ENCODE measurements around the gene RHOBTB3. TPM values are rescaled to one million over a fixed set of nuclear protein-coding genes. Genes with fewer than 3 reads are reported as not detected.

RHOBTB3 gene
- total RNA-seq, 1 experiment from 2014 or later, result 53.6 TPM

GRCh38 chr5:95838001-95838520, 106.9 kb downstream of the RHOBTB3 start:
- DNase-seq (ENCODE audit: low read depth), result no peak

DNA sequence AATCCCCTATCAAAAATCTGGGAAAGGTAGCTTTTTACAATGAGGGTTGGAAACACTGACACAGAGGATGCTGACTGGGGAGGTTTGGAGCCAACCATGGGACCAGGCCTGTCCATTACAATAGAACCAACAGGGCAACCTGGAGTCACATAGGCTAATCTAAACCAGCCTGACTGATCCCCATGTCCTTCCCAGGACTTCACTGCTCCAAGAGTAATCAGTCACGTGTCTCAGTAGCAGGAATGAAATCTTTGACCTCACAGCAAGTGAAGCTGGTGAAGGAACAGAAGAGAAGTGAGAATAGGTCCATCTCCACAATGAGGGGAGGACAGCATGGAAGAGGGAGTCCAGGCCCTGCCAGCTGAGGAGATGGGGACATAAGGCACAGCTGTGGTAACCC, 107.4 kb downstream of the RHOBTB3 start:
- DNase-seq (ENCODE audit: low read depth), result no peak

- DNase-seq (ENCODE audit: low read depth), result no peak
These were observed 108.5 kb downstream of the RHOBTB3 start for GRCh38 chr5:95839658-95840057.

- no peak for DNase-seq (ENCODE audit: low read depth)
These were observed 110.0 kb downstream of the RHOBTB3 start for GRCh38 chr5:95840956-95841705.

GRCh38 chr5:95841914-95842812, 111.0 kb downstream of the RHOBTB3 start:
- peak; percentile 36 for DNase-seq (ENCODE audit: low read depth)

DNA sequence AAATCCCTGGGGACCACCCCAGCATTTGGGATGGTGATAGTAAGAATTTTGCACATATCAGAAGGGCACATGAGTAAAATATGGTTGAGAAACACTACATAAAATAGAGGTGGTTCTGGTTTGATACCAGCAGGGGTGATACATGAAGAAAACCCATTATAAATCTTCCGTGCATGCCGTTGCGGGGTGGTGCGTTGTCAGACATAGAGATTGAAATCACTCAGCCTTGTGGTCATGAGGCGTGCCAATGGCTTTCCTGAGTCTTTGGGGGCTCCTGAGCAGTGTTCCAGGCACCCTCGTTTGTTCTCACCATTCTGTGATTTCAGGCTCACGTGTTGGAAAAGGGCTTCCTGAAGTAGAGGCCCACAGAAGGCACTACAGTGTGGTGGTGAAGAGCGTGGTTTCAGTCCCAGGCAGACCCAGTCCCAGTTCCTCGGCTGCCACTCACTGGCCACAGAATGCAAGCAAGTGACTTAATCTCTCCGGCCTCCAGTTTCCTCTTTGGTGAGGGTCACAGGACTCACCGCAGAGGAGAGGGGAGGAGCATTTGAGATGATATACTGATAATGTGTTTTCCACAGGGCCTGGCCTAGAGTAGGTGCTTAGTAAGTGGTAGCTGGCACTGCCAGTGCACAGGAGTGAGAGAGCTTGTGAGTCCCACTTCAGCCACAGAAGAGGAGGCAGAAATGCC, 111.9 kb downstream of the RHOBTB3 start:
- DNase-seq (ENCODE audit: low read depth), result peak; percentile 89

GRCh38 chr5:95843733-95844223, 112.6 kb downstream of the RHOBTB3 start:
- no peak for DNase-seq (ENCODE audit: low read depth)

DNA sequence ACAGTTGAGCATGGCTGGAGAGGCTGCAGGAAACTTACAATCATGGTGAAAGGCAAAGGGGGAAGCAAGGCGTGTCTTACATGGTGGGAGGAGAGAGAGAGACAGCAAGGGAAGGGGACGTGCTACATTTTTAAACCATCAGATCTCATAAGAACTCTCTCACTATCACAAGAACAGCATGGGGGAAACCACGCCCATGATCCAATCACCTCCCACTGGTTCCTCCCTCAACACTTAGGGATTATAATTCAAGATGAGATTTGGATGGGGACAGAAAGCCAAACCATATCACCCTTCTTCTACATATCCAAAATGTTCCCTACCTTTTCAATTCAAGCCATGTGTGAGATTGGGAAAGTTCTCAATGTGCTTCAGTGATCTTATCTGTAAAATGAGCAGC, 114.3 kb downstream of the RHOBTB3 start:
- DNase-seq (ENCODE audit: low read depth), result no peak

Other genes with a start within 250 kb of the RHOBTB3 start
- 43.0 and 49.4 TPM in 2 replicates for gene SKIC3, start 176.4 kb upstream of the RHOBTB3 start, total RNA-seq (2014; rRNA removed; shearing (Covaris generic))
- gene ARSK, start 176.2 kb upstream of the RHOBTB3 start, total RNA-seq (2014; rRNA removed; shearing (Covaris generic)), result 7.0 and 9.2 TPM in 2 replicates
- not detected in 2 replicates for gene GPR150, start 111.2 kb upstream of the RHOBTB3 start, total RNA-seq (2014; rRNA removed; shearing (Covaris generic))
- gene RFESD, start 84.6 kb upstream of the RHOBTB3 start, total RNA-seq (2014; rRNA removed; shearing (Covaris generic)), result 2.5 and 4.0 TPM in 2 replicates
- gene SPATA9, start 48.3 kb upstream of the RHOBTB3 start, total RNA-seq (2014; rRNA removed; shearing (Covaris generic)), result not detected in 2 replicates
- 37.5 and 46.3 TPM in 2 replicates for gene GLRX, start 91.4 kb downstream of the RHOBTB3 start, total RNA-seq (2014; rRNA removed; shearing (Covaris generic))
- 45.1 and 61.1 TPM in 2 replicates for gene ELL2, start 230.5 kb downstream of the RHOBTB3 start, total RNA-seq (2014; rRNA removed; shearing (Covaris generic))

Data from HT1080 (cell line).